Astrocyte (in vitro differentiated cells and primary cell): ENCODE data around the gene RAPGEF5. TPM values are rescaled to one million over a fixed set of nuclear protein-coding genes. Genes with fewer than 3 reads are reported as not detected.

Experiments
- DNase-seq: peaks from one replicate; pipeline ENCODE4 v3.0.0-alpha.2; 2010; ENCODE audit warnings: low read depth
- FAIRE-seq: peaks from 2 replicates; lab custom pipeline; 2011; peaks lifted over from hg19 to GRCh38; lab: Jason Lieb, UNC
- H2AFZ ChIP-seq: 2 replicates; pipeline ENCODE4 v1.6.0; 2012; ENCODE audit warnings: low read depth, low read length, inconsistent platforms
- H3K27ac ChIP-seq: 2 replicates; pipeline ENCODE4 v1.5.1; 2011; ENCODE audit warnings: low read depth, low read length, inconsistent platforms
- H3K27me3 ChIP-seq: 2 replicates; pipeline ENCODE4 v1.6.0; 2011; ENCODE audit warnings: low read length, inconsistent platforms; ENCODE audit not compliant: insufficient read depth
- H3K36me3 ChIP-seq: 2 replicates; pipeline ENCODE4 v1.5.1; 2011; ENCODE audit warnings: low read length, inconsistent platforms; ENCODE audit not compliant: insufficient read depth
- H3K4me1 ChIP-seq: 2 replicates; pipeline ENCODE4 v1.5.1; 2011; ENCODE audit warnings: low read length, inconsistent platforms; ENCODE audit not compliant: insufficient read depth
- H3K4me2 ChIP-seq: 2 replicates; pipeline ENCODE4 v1.6.0; 2012; ENCODE audit warnings: low read length, inconsistent platforms
- H3K4me3 ChIP-seq: 2 replicates; pipeline ENCODE4 v1.5.1; 2011; ENCODE audit warnings: low read depth, mild to moderate bottlenecking, low read length, inconsistent platforms; ENCODE audit not compliant: insufficient read depth
- H3K79me2 ChIP-seq: 2 replicates; pipeline ENCODE4 v1.6.0; 2012; ENCODE audit warnings: mild to moderate bottlenecking, low read length, inconsistent platforms; ENCODE audit not compliant: insufficient read depth
- H3K9ac ChIP-seq: 2 replicates; pipeline ENCODE4 v1.6.0; 2012; ENCODE audit warnings: mild to moderate bottlenecking, low read length, inconsistent platforms
- H3K9me3 ChIP-seq: 2 replicates; pipeline ENCODE4 v1.5.1; 2012; ENCODE audit warnings: low read depth, mild to moderate bottlenecking, low read length, inconsistent platforms; ENCODE audit not compliant: insufficient read depth
- H4K20me1 ChIP-seq: 2 replicates; pipeline ENCODE4 v1.6.0; 2012; ENCODE audit warnings: low read length, inconsistent platforms; ENCODE audit not compliant: insufficient read depth
- H3K27ac Mint-ChIP-seq: one replicate; pipeline ENCODE4 v1.8.0; 2021; ENCODE audit warnings: mild to moderate bottlenecking, mixed read lengths; ENCODE audit not compliant: unreplicated experiment
- H3K27me3 Mint-ChIP-seq: one replicate; pipeline ENCODE4 v1.8.0; 2021; ENCODE audit warnings: low read depth, mixed read lengths; ENCODE audit not compliant: unreplicated experiment
- H3K36me3 Mint-ChIP-seq: one replicate; pipeline ENCODE4 v1.8.0; 2021; ENCODE audit warnings: low read depth, mixed read lengths; ENCODE audit not compliant: unreplicated experiment
- H3K4me1 Mint-ChIP-seq: one replicate; pipeline ENCODE4 v1.8.0; 2021; ENCODE audit warnings: low read depth, mixed read lengths; ENCODE audit not compliant: unreplicated experiment
- H3K4me3 Mint-ChIP-seq: one replicate; pipeline ENCODE4 v1.8.0; 2021; ENCODE audit warnings: mild to moderate bottlenecking, moderate library complexity, mixed read lengths; ENCODE audit not compliant: unreplicated experiment
- H3K9me3 Mint-ChIP-seq: one replicate; pipeline ENCODE4 v1.8.0; 2021; ENCODE audit warnings: mild to moderate bottlenecking, mixed read lengths; ENCODE audit not compliant: unreplicated experiment
- EZH2 ChIP-seq: IDR thresholded peaks from 2 replicates; pipeline ENCODE4 v1.6.1; 2012; ENCODE audit warnings: mild to moderate bottlenecking, low read length, inconsistent platforms; ENCODE audit not compliant: insufficient read depth
- total RNA-seq: library from RNA; stranded (reverse); gene quantifications from 2 replicates; pipeline ENCODE4 v1.2.1, GENCODE V29; 2021
- TF ChIP-seq, protein P1 (sequence below): IDR thresholded peaks from 2 replicates; pipeline ENCODE4 v1.5.1; 2011; ENCODE audit warnings: low read depth, mild to moderate bottlenecking, inconsistent platforms, low read length, moderate library complexity; ENCODE audit not compliant: insufficient read depth

The RAPGEF5 gene
- total RNA-seq, 1 donor from 2014 or later = 1.0 TPM

DNA sequence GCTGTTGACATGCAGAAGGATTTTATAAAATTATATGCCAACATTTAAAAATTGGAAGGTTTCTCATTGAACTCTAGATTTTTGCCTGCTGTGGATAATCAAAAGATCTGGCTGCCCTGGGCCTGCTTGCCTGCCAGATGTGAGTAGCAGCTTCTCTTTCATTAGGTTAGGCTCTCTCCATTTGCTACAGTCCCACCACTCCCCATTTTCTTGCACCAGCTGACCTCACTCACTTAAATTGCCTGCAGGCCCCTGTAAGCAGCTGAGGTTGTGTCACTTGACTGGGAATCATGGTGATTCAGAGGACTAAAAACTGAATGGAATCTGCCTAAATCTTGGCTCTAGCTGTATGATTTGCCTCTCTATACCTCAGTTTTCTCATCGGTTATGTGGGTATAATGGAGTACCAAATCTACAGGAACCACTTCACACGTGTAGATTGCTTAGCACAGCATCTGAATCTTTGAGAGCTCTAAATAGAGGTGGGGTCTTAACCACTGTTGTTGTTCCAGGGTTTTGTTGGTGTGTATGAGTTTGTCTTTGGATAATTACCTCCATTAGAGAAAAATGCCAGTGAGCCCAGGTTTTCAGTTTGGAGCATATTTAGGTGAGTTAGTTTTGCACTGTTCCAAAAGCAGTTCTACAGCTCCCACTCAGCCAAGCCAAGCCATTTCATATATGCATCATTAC lies 18.6 kb upstream of the RAPGEF5 start:
- DNase-seq (no peak), FAIRE-seq (no peak)
- Histone ChIP-seq H3K79me2 (no peaks in the 10 kb centered on the region), H3K27ac (no peak overlapping the region), H2AFZ (no peak overlapping the region), H3K36me3 (no peaks in the 10 kb centered on the region), H3K4me2 (no peak overlapping the region), H3K9me3 (no peaks in the 10 kb centered on the region), H3K9ac (no peak overlapping the region), H3K27me3 (peaks cover 6% of the 10 kb centered on the region), H3K4me1 (no peaks in the 10 kb centered on the region), H4K20me1 (no peaks in the 10 kb centered on the region), H3K4me3 (no peak overlapping the region)
- Mint-ChIP-seq H3K27ac (no peak overlapping the region), H3K4me3 (no peak overlapping the region), H3K9me3 (no peaks in the 10 kb centered on the region), H3K36me3 (no peaks in the 10 kb centered on the region), H3K4me1 (peaks cover 5% of the 10 kb centered on the region), H3K27me3 (peaks cover 14% of the 10 kb centered on the region)
- TF ChIP-seq, protein P1, sequence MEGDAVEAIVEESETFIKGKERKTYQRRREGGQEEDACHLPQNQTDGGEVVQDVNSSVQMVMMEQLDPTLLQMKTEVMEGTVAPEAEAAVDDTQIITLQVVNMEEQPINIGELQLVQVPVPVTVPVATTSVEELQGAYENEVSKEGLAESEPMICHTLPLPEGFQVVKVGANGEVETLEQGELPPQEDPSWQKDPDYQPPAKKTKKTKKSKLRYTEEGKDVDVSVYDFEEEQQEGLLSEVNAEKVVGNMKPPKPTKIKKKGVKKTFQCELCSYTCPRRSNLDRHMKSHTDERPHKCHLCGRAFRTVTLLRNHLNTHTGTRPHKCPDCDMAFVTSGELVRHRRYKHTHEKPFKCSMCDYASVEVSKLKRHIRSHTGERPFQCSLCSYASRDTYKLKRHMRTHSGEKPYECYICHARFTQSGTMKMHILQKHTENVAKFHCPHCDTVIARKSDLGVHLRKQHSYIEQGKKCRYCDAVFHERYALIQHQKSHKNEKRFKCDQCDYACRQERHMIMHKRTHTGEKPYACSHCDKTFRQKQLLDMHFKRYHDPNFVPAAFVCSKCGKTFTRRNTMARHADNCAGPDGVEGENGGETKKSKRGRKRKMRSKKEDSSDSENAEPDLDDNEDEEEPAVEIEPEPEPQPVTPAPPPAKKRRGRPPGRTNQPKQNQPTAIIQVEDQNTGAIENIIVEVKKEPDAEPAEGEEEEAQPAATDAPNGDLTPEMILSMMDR = no peak
- TF ChIP-seq EZH2 = no peak

DNA sequence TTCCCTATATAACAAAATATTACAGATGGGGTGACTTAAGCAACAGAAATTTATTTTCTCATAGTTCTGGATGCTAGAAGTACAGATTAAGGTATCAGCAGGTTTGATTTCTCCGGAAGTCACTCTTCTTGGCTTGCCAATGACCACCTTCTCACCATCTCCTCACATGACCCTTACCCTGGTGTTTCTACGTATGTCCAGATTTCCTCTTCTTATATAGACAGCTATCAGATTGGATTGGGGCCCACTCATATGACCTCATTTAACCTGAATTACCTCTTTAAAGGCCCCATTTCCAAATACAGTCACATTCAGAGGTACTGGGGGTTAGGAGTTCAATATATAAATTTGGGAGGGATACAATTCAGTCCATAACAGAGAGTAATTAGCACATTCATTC lies 17.0 kb upstream of the RAPGEF5 start:
- no peak for TF ChIP-seq EZH2
- TF ChIP-seq, protein P1 = no peak
- H3K9me3 Mint-ChIP-seq = no peaks in the 10 kb centered on the region
- Histone ChIP-seq H3K27me3 (peaks cover 6% of the 10 kb centered on the region), H4K20me1 (no peaks in the 10 kb centered on the region), H3K27ac (no peak overlapping the region), H3K9ac (no peak overlapping the region), H3K9me3 (no peaks in the 10 kb centered on the region), H3K4me2 (no peak overlapping the region), H3K4me3 (no peak overlapping the region), H2AFZ (no peak overlapping the region), H3K79me2 (no peaks in the 10 kb centered on the region), H3K4me1 (no peaks in the 10 kb centered on the region), H3K36me3 (no peaks in the 10 kb centered on the region)
- H3K27ac Mint-ChIP-seq = no peak overlapping the region
- H3K4me3 Mint-ChIP-seq = no peak overlapping the region
- no peaks in the 10 kb centered on the region for H3K36me3 Mint-ChIP-seq
- DNase-seq (no peak), FAIRE-seq (no peak)
- H3K27me3 Mint-ChIP-seq = peaks cover 17% of the 10 kb centered on the region
- H3K4me1 Mint-ChIP-seq = peaks cover 5% of the 10 kb centered on the region

DNA sequence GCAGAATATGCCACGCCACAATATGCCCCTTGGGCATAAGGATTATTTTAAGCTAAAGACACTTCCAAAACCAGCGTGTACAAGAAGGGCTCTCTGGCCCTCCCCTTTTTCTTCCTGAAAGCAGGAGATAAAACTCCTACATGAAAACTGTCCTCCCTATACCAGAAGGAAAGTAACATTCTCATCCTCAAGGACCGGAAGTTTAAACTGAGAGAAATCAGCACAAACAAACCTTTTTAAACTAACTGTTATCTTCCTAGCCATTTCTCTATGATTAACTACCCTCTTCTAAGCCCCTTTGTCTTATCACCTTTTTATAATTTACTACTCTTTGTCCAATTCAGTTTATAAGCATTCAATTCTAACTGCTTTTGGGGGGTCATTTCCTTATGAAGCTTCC lies 16.4 kb upstream of the RAPGEF5 start:
- DNase-seq = no peak
- no peaks in the 10 kb centered on the region for H3K36me3 Mint-ChIP-seq

More for the DNA sequence above, 16.4 kb upstream of the RAPGEF5 start:
- Histone ChIP-seq H3K9me3 (no peaks in the 10 kb centered on the region), H3K27me3 (peaks cover 6% of the 10 kb centered on the region), H3K4me3 (no peak overlapping the region), H3K36me3 (no peaks in the 10 kb centered on the region), H3K9ac (no peak overlapping the region), H3K27ac (no peak overlapping the region), H4K20me1 (no peaks in the 10 kb centered on the region), H3K4me2 (no peak overlapping the region), H2AFZ (no peak overlapping the region), H3K4me1 (no peaks in the 10 kb centered on the region), H3K79me2 (no peaks in the 10 kb centered on the region)
- H3K4me1 Mint-ChIP-seq = peaks cover 5% of the 10 kb centered on the region
- H3K27me3 Mint-ChIP-seq = peaks cover 17% of the 10 kb centered on the region
- no peak overlapping the region for H3K27ac Mint-ChIP-seq
- H3K9me3 Mint-ChIP-seq = no peaks in the 10 kb centered on the region
- TF ChIP-seq EZH2 = no peak
- no peak for FAIRE-seq
- no peak overlapping the region for H3K4me3 Mint-ChIP-seq
